ENCODE measurements around the gene TIMD4.

TIMD4 gene

DNA sequence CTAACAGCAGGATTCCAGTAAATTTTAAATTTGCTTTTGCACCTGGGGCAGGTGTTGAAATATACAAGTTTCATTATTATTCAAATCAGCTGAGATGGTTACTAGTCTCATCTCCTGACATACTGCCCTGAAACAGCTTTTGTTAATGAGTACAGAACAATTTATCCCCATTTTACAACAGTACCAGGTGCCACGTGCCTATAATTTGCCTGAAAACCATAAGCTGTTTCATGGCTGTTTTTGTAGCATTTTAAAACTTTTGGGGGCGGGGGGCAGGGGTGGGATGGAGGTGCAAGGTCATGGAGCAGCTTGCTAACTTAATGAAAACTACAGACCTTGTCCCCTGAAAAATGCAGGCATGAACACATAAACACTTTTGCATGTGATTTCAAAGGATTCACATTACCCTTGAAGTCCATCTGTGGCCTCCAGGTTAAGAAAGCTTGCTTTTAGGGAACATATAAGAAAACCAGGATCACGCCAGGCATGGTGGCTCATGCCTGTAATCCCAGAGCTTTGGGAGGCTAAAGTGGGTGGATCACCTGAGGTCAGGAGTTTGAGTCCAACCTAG is 42.1 kb downstream of the TIMD4 start:
- DNase-seq = no peak

GRCh38 chr5:156920042-156920860 is 42.8 kb downstream of the TIMD4 start:
- DNase-seq = no peak

DNA sequence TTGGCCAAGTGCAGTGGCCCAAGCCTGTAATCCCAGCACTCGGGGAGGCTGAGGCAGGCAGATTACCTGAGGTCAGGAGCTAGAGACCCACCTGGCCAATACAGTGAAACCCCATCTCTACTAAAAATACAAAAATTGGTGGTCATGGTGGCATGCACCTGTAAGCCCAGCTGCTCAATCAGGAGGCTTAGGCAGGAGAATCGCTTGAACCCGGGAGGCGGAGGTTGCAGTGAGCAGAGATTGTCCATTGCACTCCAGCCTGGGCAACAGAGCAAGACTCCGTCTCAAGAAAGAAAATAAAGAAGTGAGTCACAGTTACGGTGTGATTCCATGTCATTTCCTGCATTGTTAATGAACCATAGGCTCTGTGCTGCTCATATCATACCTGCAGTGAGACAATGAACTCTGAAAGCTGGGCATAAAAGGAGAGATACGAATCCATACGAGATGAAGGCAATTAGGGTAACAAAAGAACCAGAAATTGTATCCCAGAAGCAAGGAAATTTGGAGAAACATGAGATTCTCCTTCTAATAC is 44.6 kb downstream of the TIMD4 start:
- no peak for DNase-seq

GRCh38 chr5:156914371-156914737 is 48.7 kb downstream of the TIMD4 start:
- peak; percentile 83 for DNase-seq

DNA sequence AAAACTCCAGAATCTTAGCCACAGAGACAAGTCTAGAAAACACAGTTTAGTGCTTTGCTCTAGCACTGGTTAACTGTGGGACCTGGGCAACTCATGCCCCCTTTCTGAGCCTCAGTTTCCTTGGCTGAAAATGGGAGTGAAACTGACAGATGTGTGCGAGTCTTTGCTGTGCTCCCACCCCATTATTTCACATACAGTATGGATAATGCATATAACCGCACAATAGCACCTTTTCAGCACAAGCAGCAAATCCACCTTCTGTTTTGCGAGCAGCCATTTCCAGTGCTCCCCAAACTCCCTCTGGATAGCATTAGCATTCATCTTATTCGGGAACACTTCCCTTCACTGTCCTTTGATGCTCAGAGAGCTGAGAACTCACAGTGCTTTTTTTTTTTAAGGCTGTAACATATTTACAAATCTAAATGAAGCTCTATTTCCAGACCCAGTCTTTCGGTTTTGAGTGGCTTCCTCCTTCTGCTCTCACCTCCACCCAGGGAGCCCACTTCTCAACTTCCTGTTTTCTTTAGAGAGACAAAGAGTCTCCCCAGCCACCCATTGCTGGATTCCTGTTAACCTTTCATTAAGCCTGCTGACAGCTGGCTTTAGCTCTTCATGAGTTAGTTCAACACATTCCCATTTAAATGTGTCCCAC is 49.2 kb downstream of the TIMD4 start:
- DNase-seq = peak; percentile 88

DNA sequence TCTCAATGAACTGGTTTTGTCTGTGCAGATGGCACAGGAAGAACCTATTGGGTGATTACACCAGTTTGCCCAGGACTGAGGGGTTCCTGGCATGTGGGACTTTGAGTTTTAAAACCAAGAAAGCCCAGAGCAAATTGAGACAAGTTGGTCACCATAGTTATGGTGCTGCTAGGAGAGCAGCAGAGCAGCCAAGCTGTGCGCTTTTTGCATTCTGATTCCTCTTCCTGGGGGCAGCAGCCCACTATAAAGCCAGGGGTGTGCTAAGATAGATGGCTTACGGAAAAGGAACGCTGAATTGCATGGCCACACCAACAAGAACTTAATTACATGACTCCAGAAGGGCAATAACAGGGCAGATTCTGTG is 49.7 kb downstream of the TIMD4 start:
- DNase-seq = no peak

DNA sequence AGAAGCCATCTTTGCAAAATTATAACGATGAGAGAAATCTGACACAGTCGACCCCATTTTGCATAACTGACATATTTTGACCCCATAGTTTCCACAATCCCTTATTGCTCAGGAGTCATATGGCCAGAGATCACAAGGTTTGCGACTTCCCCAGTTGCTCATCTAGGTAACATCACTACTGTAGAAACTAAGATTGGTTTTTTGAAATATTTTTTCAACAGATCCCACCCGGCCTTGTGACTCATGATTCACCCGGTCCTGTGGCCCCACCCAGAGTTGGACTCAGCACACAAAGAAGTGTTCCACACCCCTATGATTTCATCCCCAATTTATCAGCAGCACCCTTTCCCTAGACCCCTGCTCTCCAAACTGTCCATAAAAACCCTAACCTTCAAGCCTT is 50.2 kb downstream of the TIMD4 start:
- DNase-seq = no peak

- no peak for DNase-seq
These were observed 53.8 kb downstream of the TIMD4 start for GRCh38 chr5:156909180-156909579.

DNA sequence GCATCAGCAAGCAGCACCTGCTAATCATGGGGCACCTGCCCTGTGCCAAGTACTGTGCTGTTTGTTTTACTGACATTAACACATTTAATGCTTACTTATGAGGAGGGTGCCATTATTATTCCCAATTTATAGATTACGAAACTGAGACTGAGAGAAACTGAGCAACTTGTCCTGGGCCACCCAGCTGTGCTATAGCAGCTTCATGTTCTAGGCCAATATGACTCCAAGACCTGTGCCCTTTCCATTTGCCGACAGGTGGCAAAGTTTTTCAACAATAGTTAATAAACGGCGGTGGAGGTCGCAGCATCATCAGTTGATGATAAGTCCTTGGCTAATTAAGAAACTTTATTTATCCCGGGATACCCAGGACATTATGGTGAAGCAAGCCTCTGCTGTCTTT is 55.4 kb downstream of the TIMD4 start:
- DNase-seq = no peak

GRCh38 chr5:156906807-156907206 is 56.2 kb downstream of the TIMD4 start:
- no peak for DNase-seq

DNA sequence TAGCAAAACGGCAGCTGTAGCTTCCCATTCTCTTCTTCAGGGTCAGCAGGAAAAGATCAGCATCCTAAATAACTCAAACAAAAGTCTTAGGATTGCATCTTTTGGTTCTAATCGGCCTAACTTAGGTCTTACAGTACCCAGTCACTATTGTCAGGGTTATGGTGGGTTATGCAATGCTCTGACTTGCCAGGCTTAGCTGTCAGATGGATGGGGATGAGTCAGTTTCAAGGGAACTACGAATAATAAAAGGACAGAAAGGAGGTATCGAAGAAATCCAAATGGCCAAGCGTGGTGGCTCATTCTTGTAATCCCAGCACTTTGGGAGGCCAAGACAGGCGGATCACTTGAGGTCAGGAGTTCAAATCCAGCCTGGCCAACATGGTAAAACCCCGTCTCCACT is 66.5 kb downstream of the TIMD4 start:
- DNase-seq = no peak

DNA sequence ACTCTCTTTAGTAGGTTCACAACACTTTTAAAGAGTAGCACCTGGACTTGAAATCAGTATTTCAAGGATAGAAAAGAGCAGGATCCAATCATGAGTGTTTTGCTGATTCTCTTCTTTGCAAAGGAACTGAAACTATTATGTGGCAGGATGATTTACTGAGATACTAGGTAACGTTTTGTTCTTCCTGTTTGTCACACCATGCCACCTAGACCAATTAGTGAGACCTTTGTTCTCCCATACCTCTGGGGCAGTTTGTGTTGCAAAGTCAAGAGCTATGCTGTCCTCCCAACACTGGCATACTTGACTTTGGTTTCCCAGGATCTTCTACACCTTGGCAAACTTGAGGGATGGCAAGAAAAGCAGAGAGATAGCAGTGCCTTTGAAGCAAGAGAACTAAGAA is 69.5 kb downstream of the TIMD4 start:
- no peak for DNase-seq

GRCh38 chr5:156892864-156893263 is 70.2 kb downstream of the TIMD4 start:
- no peak for DNase-seq

DNA sequence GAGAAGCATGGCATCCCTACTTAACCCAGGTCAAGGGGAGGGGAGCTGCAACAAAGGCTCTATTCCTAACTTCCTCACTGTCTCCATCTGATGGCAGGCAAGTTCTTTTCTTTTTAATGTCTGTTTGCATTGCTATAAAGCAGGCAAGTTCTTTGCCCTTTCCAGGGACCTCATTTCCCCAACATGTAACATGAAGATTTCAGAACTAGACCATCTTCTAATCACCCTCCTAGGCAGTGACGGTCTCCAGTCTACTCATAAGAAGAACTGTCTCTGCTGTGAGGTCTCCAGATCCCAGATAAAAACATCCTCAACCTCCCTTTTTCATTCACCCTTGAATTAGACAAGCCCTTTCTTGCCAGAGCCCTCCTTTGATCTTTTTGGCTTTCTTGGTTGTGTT is 70.8 kb downstream of the TIMD4 start:
- no peak for DNase-seq

GRCh38 chr5:156888520-156888919 is 74.5 kb downstream of the TIMD4 start:
- peak; percentile 49 for DNase-seq

DNA sequence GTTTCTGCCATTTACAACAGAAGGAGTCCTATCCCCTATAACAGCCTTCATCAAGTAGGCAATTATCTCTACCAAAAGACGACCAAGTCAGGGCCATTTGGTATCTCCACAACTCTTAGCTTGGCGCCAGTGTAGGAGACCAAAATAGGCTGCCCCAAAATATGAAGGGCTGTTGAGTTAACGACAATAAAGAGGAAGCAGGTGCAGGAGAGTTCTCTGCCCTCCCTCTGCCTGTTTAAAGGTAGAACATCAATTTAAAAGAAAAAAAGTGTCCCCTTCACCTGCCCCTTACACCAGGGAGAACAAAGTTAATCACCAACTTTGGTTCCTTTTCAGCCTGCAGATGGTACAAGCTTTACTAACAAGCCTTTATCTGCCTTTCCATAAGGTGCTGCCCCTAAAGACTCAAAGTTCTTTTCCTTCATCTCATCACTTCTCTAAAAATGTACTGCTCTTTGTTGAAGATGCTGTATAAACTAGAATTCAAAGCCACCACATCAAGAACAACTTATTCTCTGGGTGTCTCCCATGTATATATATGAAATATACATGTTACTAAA is 79.6 kb downstream of the TIMD4 start:
- peak; percentile 74 for DNase-seq

GRCh38 chr5:156879665-156880285 is 83.3 kb downstream of the TIMD4 start:
- DNase-seq = peak; percentile 48

- DNase-seq = no peak
These were observed 91.8 kb downstream of the TIMD4 start for GRCh38 chr5:156871212-156871611.

GRCh38 chr5:156870498-156870839 is 92.6 kb downstream of the TIMD4 start:
- DNase-seq = no peak
